CD14-positive monocyte (primary cell): Measurements from ENCODE around the gene TNIP1. TPM values are rescaled to one million over a fixed set of nuclear protein-coding genes. Genes with fewer than 3 reads are reported as not detected.

Experiments used
- DNase-seq, 3 donors: peaks; one replicate each; pipeline ENCODE4 v3.0.0-alpha.2; 2011 to 2022
- H2AFZ ChIP-seq: 2 replicates; pipeline ENCODE4 v1.6.0; 2012; ENCODE audit warnings: mild to moderate bottlenecking, low read depth, low read length, inconsistent platforms; ENCODE audit not compliant: insufficient read depth, poor library complexity, severe bottlenecking
- H3K27ac ChIP-seq, 2 donors: 1 replicate in 1 of 2; 2 replicates in 1 of 2; pipeline ENCODE4 v1.5.1; 2012 to 2013; ENCODE audit warnings: low read length in 2 of 2, control low read depth in 1 of 2, inconsistent platforms in 1 of 2, low read depth in 1 of 2, mild to moderate bottlenecking in 1 of 2
- H3K27me3 ChIP-seq, 2 donors: one replicate each; pipeline versions ENCODE4 v1.6.0 to v1.6.1; 2011 to 2013; ENCODE audit warnings: low read length in 2 of 2; ENCODE audit not compliant: control insufficient read depth in 2 of 2, insufficient read depth in 2 of 2
- H3K36me3 ChIP-seq, 2 donors: replicated peaks in 1 of 2; 1 replicate in 1 of 2; 2 replicates in 1 of 2; pipeline versions ENCODE4 v1.5.1 to v1.6.1; 2012 to 2013; ENCODE audit warnings: low read length in 2 of 2, control low read depth in 1 of 2, inconsistent platforms in 1 of 2, mild to moderate bottlenecking in 1 of 2; ENCODE audit not compliant: insufficient read depth in 2 of 2, control insufficient read depth in 1 of 2
- H3K4me1 ChIP-seq, 2 donors: 1 replicate in 1 of 2; 2 replicates in 1 of 2; pipeline versions ENCODE4 v1.5.1 to v1.6.1; 2012 to 2013; ENCODE audit warnings: low read length in 2 of 2, control low read depth in 1 of 2, inconsistent platforms in 1 of 2, mild to moderate bottlenecking in 1 of 2, moderate library complexity in 1 of 2; ENCODE audit not compliant: insufficient read depth in 2 of 2, control insufficient read depth in 1 of 2
- H3K4me2 ChIP-seq: replicated peaks from 2 replicates; pipeline ENCODE3; 2012; ENCODE audit warnings: low read length, moderate library complexity, mild to moderate bottlenecking; ENCODE audit not compliant: poor library complexity, severe bottlenecking; ENCODE audit errors: extremely low read depth
- H3K4me3 ChIP-seq, 3 experiments: fragments of 200-600 bp in 1 of 3; sonication (generic) in 1 of 3; replicated peaks in 1 of 3; 1 replicate in 2 of 3; 2 replicates in 1 of 3; pipeline ENCODE4 v1.5.1; 2011 to 2013; ENCODE audit warnings: low read length in 3 of 3, mild to moderate bottlenecking in 3 of 3, control low read depth in 2 of 3, low read depth in 2 of 3, inconsistent platforms in 1 of 3, moderate library complexity in 1 of 3
- H3K79me2 ChIP-seq: 2 replicates; pipeline ENCODE4 v1.6.0; 2012; ENCODE audit warnings: mild to moderate bottlenecking, control low read depth, inconsistent platforms, low read length, moderate library complexity; ENCODE audit not compliant: insufficient read depth
- H3K9ac ChIP-seq: 2 replicates; pipeline ENCODE4 v1.6.0; 2017; ENCODE audit warnings: low read length, mild to moderate bottlenecking; ENCODE audit not compliant: insufficient read depth, poor library complexity, severe bottlenecking
- H3K9me3 ChIP-seq, 2 donors: replicated peaks in 1 of 2; 1 replicate in 1 of 2; 2 replicates in 1 of 2; pipeline versions ENCODE4 v1.5.1 to v1.6.1; 2012 to 2013; ENCODE audit warnings: low read length in 2 of 2, control low read depth in 1 of 2; ENCODE audit not compliant: control insufficient read depth in 1 of 2, insufficient read depth in 1 of 2
- H4K20me1 ChIP-seq: 2 replicates; pipeline ENCODE4 v1.6.0; 2012; ENCODE audit warnings: mild to moderate bottlenecking, low read length, control low read depth, moderate library complexity; ENCODE audit not compliant: insufficient read depth
- H3K27ac Mint-ChIP-seq, 7 donors: one replicate each; pipeline ENCODE4 v1.8.0; 2020; ENCODE audit warnings: mild to moderate bottlenecking in 7 of 7, mixed read lengths in 7 of 7, moderate library complexity in 6 of 7, inconsistent platforms in 2 of 7
- H3K27me3 Mint-ChIP-seq, 3 donors: one replicate each; pipeline ENCODE4 v1.8.0; 2021 to 2022; ENCODE audit warnings: low read depth in 3 of 3, mild to moderate bottlenecking in 3 of 3, mixed read lengths in 3 of 3, moderate library complexity in 3 of 3, inconsistent platforms in 1 of 3
- H3K36me3 Mint-ChIP-seq, 2 donors: one replicate each; pipeline ENCODE4 v1.8.0; 2020; ENCODE audit warnings: mixed read lengths in 2 of 2, inconsistent platforms in 1 of 2, mild to moderate bottlenecking in 1 of 2
- H3K4me1 Mint-ChIP-seq: one replicate; pipeline ENCODE4 v1.8.0; 2020; ENCODE audit warnings: mild to moderate bottlenecking, mixed read lengths
- H3K4me3 Mint-ChIP-seq, 2 donors: one replicate each; pipeline ENCODE4 v1.8.0; 2020; ENCODE audit warnings: mild to moderate bottlenecking in 2 of 2, mixed read lengths in 2 of 2, moderate library complexity in 1 of 2
- H3K9me3 Mint-ChIP-seq, 7 donors: one replicate each; pipeline ENCODE4 v1.8.0; 2020 to 2022; ENCODE audit warnings: mixed read lengths in 7 of 7, mild to moderate bottlenecking in 6 of 7, moderate library complexity in 6 of 7, inconsistent platforms in 2 of 7
- WGBS: methylation state at CpG from one replicate; pipeline ENCODE4 v1.1.5; 2013; ENCODE audit warnings: missing lambda C conversion rate; ENCODE audit not compliant: insufficient coverage; 5-methylcytosine and 5-hydroxymethylcytosine counted together
- intact Hi-C, 2 donors: fragments of 100-400 bp; cut with micrococcal nuclease; formaldehyde crosslinking; loops; one replicate each; pipeline versions ENCODE4 v1.15.0 to v1.15.1; 2023
- polyA plus RNA-seq, 3 donors: library from polyadenylated mRNA; depleted of rRNA in 1 of 3; unstranded in 2 of 3; stranded (reverse) in 1 of 3; fragments of 300-500 nt in 2 of 3; fragments of >200 nt in 1 of 3; fragmentation: Illumina TruSeq in 2 of 3; gene quantifications; 1 replicate in 2 of 3; 2 replicates in 1 of 3; pipeline ENCODE4 v1.2.3, GENCODE V29; 2012 to 2021
- TF ChIP-seq, protein P1 (sequence below): fragments of 200-600 bp; IDR thresholded peaks from one replicate; pipeline ENCODE4 v1.8.0; 2022; ENCODE audit warnings: antibody characterized with exemption, mild to moderate bottlenecking

The TNIP1 gene
- polyA plus RNA-seq, 3 donors: 30.8 to 108 (median 46.4) TPM

DNA sequence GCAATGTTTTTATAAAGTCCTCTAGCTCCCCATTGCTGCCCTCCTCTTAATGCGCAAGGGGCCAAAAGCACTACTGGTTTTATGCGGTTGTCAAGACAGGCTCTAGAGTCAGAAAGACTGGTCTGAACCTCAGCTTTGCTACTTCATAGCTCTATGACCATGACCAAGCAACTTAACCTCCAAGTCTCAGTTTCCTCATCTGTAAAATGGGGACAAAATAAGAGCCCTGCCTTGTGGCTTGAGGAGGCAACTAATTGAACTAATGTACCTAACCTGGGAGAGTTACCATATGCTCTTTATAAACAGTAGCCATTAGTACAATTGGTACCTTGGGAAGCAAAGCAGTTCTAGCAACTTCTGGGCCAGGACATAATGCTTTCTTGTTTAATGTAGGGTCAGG is 40.3 kb upstream of the TNIP1 start:
- Histone ChIP-seq H3K9me3 (no peaks in the 10 kb centered on the region), H3K4me2 (no peak overlapping the region), H3K4me3 (no peak overlapping the region), H4K20me1 (peaks cover 32% of the 10 kb centered on the region), H3K79me2 (peaks cover 23% of the 10 kb centered on the region), H2AFZ (no peak overlapping the region), H3K9ac (no peak overlapping the region), H3K4me1 (peaks cover 22 to 25% of the 10 kb centered on the region in 2 donors), H3K27ac (peak overlapping the region in 1 of 2 donors; percentile 20), H3K27me3 (no peaks in the 10 kb centered on the region), H3K36me3 (peaks cover 75 to 83% of the 10 kb centered on the region in 2 donors)
- no peaks in the 10 kb centered on the region for H3K27me3 Mint-ChIP-seq
- H3K27ac Mint-ChIP-seq: peak overlapping the region in 2 of 7 donors; percentile 25 to 46
- DNase-seq: no peak
- TF ChIP-seq, protein P1, sequence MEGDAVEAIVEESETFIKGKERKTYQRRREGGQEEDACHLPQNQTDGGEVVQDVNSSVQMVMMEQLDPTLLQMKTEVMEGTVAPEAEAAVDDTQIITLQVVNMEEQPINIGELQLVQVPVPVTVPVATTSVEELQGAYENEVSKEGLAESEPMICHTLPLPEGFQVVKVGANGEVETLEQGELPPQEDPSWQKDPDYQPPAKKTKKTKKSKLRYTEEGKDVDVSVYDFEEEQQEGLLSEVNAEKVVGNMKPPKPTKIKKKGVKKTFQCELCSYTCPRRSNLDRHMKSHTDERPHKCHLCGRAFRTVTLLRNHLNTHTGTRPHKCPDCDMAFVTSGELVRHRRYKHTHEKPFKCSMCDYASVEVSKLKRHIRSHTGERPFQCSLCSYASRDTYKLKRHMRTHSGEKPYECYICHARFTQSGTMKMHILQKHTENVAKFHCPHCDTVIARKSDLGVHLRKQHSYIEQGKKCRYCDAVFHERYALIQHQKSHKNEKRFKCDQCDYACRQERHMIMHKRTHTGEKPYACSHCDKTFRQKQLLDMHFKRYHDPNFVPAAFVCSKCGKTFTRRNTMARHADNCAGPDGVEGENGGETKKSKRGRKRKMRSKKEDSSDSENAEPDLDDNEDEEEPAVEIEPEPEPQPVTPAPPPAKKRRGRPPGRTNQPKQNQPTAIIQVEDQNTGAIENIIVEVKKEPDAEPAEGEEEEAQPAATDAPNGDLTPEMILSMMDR: no peak
- 93% methylated on average over 2 of the region's 2 CpGs for WGBS
- H3K9me3 Mint-ChIP-seq: no peaks in the 10 kb centered on the region
- peaks cover 76 to 87% of the 10 kb centered on the region in 2 donors for H3K36me3 Mint-ChIP-seq
- no peak overlapping the region for H3K4me3 Mint-ChIP-seq
- H3K4me1 Mint-ChIP-seq: peaks cover 26% of the 10 kb centered on the region
- intact Hi-C loops: no loop called here

DNA sequence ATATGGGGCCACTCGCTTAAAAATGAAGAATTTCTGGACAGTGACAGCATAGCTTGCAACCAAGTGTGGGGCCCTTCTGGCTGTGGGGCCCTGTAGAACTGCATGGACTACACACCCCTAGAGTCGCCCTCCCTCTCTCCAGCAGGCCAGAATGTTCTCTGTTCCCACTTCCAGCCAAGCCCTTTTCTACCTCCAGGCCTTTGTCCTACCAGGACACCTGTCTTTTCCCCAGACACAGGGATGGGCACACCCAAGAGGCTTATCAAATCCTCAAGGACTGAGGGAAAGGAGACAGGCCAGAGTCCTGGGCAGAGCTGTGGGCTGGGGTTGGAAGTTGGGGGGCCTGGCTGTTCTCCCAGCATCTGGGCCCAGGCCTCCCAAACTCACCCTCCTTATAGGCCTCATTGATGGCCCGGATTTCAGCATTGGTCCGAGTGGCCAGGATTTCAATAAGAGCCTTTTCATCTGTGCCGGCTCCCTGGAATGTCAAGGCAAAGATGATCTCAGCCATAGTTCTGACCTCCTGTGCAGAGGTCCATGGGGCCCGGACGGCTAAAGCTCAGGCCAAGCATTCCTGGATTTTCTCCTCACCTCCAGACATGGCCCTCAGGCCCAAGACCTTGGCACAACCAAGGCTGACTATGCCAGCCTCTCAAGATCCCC is 38.2 kb upstream of the TNIP1 start:
- no peak overlapping the region for H3K4me3 ChIP-seq
- H3K9me3 ChIP-seq: no peaks in the 10 kb centered on the region
- WGBS: 95% methylated on average over 6 of the region's 7 CpGs
- no peak overlapping the region for H3K4me2 ChIP-seq
- no peak overlapping the region for H2AFZ ChIP-seq
- no peak for DNase-seq
- Mint-ChIP-seq H3K9me3 (no peaks in the 10 kb centered on the region), H3K4me3 (no peak overlapping the region), H3K4me1 (peaks cover 10% of the 10 kb centered on the region), H3K27me3 (no peaks in the 10 kb centered on the region), H3K27ac (peak overlapping the region in 2 of 7 donors; percentile 60 to 61), H3K36me3 (peaks cover 74 to 82% of the 10 kb centered on the region in 2 donors)
- H3K9ac ChIP-seq: no peak overlapping the region
- H3K4me1 ChIP-seq: peaks cover 6% of the 10 kb centered on the region in 2 donors
- no peaks in the 10 kb centered on the region for H3K27me3 ChIP-seq
- H3K36me3 ChIP-seq: peaks cover 74 to 89% of the 10 kb centered on the region in 2 donors
- intact Hi-C loops: no loop called here
- peaks cover 33% of the 10 kb centered on the region for H4K20me1 ChIP-seq
- H3K27ac ChIP-seq: no peak overlapping the region
- TF ChIP-seq, protein P1: no peak
- peaks cover 13% of the 10 kb centered on the region for H3K79me2 ChIP-seq
